Activated CD8-positive, alpha-beta memory T cell treated with anti-CD3 and anti-CD28 coated beads for 4 hours (primary cell): Measurements from ENCODE around the gene DPYD.

Experiments
- DNase-seq, 2 donors: peaks; one replicate each; pipeline ENCODE4 v3.0.0-alpha.2; 2020; ENCODE audit warnings: low read depth in 2 of 2

The DPYD gene

DNA sequence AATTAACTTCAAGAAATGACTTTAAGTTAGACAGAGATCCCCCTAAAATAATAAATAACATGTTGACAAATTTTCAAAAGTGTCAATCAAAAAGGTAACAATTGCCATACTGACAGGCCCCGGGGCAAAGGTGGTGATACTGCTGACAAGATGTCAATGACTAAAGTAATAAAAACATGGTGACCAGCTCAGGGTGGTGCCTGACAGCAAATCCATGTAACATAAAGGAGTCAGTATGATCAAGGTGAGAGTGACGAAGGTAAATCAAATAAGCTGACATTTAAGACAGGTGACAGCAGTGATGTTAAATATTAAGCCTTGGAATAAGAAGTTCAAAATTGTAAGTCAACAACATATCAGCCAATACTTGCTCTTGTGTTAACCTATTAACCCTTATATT, 387.5 kb downstream of the DPYD start:
- DNase-seq = no peak

GRCh38 chr1:97529600-97529999, 391.2 kb downstream of the DPYD start:
- no peak for DNase-seq

GRCh38 chr1:97524211-97524610, 396.6 kb downstream of the DPYD start:
- no peak for DNase-seq

- DNase-seq = no peak
Measured at GRCh38 chr1:97516588-97516987, 404.2 kb downstream of the DPYD start.

DNA sequence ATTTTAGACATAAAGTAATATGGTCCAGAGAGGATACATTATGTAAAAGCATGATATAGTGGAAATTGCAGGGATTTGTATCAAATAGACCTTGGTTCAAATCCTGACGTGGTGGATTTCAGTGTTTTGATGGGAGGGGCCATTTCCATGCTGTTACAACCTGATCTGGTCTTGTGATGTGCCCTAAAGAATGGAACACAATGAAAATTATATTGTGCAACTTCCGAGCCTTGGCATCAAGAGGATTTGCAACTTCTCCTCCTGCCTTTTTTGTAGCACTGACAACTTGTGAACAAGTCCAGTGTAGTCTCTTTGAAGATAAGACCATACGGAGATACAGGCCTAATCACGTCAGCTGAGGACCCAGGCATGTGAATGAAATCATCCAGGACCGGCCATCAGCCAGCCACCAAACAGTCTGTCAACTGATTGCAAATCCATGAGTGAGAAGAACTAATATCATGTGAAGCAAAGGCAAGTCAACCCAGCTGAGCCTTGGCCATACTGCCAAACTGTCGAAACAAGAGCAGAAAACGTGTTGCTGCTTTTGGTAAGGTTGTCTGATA, 412.1 kb downstream of the DPYD start:
- no peak for DNase-seq

- DNase-seq = no peak
Measured at GRCh38 chr1:97507863-97508262, 413.0 kb downstream of the DPYD start.

DNA sequence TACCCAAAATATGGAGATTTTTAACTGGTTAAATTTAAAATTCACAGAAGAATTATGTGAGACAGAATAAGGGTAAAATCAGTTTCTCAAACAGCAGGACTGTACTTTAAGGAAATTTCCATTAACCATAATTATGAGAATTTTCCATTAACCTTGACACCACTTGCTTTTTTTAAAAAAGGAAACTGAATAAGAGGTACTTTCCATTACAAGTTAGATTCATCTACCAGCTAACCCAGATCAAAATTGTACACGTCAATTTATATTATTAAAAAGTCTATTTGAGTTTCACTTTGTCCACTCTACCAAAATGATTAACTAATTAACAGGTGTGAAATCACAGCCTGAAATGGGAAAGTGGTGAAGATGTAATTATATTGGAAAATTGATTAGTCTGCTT, 414.5 kb downstream of the DPYD start:
- no peak for DNase-seq

- DNase-seq = no peak
Measured at GRCh38 chr1:97505816-97506215, 415.0 kb downstream of the DPYD start.

DNA sequence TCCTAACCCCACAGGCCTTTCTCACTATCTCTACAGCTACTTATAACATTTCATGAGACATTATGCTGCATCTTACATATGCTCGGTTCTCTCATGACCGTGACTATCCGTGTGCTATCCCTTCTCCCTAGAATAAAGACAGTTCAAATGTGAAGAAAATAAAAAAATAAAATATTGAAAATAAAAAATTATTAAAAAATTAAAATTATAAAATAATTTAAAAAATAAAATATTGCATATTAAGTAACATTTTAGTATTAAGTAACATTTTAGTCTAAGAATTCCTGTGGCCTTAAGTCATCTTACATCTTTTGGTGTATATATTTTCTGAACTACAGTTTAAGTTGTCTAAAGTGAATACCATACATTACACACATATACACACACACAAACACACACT, 415.5 kb downstream of the DPYD start:
- DNase-seq = no peak

DNA sequence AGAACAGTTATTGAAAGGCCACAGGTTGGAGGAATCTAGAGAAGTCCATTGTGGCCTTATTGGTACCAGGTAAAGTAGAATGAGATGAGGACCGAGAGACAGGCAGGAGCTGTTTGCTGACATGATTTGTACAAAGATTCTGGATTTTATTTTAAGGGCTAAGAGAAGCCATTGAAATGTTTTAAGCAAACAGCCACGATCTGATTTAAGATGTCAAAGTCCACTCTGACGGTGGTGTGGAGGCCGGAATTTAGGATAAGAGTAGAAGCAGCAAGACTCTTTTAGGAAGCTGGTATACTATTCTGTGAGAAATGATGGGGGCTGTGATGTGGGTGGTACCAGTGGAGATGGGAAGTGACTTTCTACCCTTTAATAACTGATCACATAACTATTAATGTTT, 418.5 kb downstream of the DPYD start:
- DNase-seq = no peak

GRCh38 chr1:97501628-97502027, 419.2 kb downstream of the DPYD start:
- no peak for DNase-seq

DNA sequence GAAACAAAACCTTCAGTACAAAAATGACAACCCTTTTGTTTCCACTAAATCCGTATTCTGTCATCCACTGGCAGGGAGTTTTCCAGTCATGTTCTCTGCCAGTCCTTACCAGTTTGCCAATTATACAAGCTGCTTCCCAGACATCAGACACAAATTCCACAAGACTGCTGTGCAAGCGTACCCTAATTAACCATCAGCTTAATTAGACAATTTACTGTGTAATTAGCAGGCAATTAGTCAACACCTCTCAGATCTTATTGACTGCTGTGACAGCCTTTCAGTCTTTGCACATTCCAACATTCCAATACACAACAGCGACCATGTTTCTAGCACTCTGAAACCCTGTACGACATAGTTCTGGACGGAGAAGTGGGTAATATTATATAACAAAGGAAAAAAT, 420.1 kb downstream of the DPYD start:
- no peak for DNase-seq

GRCh38 chr1:97499667-97500066, 421.2 kb downstream of the DPYD start:
- no peak for DNase-seq

DNA sequence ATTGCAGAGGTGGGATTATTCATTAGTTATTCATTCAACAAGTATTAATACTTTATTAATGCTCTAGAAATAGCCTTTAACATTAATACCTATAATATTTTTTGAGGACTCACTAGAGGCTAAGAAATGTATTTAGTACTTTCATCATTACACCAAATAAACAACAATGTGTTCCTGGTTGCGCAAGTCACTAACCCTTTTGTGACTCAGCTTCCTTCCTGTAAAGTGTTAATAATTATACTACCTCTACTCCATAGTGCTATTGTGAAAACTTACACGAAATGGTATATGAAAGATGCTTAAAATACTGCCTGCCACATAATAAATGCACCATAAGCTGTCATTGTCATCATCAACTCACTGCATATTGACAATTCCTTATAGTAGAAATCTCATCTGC, 431.0 kb downstream of the DPYD start:
- DNase-seq = no peak

DNA sequence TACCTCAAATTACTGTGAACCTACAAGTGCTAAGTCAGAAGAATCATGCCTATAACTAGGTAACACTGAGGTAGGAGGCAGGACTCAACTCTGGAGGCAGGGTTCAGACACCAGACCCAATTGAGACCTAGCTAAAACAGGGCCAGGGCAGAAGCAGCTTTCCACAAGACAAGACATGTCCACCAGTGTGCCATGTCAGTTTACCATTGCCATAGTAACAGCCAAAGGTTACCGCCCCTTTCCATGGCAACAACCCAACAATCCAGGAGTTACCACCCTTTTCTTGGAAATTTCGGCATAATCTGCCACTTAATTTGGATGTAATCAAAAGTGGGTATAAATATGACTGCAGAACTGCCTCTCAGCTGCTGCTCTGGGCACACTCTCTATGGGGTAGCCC, 432.3 kb downstream of the DPYD start:
- DNase-seq = no peak

- DNase-seq = no peak
Measured at GRCh38 chr1:97482022-97482421, 438.8 kb downstream of the DPYD start.

DNA sequence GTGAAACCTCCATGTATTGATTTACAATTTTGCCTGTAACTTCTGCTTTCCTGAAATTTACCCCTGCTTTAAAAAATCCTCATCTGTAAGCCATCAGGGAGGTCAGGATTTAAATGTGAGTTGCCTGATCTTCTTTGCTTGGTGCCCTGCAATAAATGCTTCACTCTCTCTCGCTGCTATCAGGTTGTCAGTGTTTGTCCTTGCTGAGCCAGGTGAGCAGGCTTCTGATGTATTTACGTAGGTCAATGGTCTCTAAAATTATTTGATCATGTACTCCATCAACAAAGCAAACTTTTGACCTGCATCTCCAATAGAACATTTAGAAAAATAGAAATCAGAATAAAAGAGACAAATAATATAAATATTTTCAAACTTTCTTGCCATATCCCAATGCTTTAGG, 453.4 kb downstream of the DPYD start:
- DNase-seq = no peak

GRCh38 chr1:97464305-97464704, 456.5 kb downstream of the DPYD start:
- no peak for DNase-seq

GRCh38 chr1:97461782-97462181, 459.1 kb downstream of the DPYD start:
- DNase-seq = no peak

GRCh38 chr1:97457446-97458089, 463.3 kb downstream of the DPYD start:
- DNase-seq = no peak

DNA sequence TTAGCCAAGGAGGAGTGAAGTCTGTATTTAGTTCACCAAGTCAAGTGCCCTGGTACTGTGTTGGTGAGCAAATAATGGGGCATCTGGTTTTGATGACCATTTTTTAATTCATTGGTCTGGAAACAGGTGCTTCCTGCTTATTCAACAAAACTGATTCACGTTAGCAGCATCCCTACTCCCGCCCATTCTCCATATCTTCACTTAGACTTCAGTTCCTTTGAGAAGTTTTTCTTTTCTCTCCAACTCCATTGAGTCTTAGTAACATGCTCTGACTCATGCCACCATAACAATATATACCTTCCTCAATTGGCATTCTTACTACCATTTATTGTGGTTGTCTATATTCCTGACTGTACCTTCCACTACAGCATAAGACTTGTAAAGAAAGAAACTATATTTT, 468.9 kb downstream of the DPYD start:
- no peak for DNase-seq

DNA sequence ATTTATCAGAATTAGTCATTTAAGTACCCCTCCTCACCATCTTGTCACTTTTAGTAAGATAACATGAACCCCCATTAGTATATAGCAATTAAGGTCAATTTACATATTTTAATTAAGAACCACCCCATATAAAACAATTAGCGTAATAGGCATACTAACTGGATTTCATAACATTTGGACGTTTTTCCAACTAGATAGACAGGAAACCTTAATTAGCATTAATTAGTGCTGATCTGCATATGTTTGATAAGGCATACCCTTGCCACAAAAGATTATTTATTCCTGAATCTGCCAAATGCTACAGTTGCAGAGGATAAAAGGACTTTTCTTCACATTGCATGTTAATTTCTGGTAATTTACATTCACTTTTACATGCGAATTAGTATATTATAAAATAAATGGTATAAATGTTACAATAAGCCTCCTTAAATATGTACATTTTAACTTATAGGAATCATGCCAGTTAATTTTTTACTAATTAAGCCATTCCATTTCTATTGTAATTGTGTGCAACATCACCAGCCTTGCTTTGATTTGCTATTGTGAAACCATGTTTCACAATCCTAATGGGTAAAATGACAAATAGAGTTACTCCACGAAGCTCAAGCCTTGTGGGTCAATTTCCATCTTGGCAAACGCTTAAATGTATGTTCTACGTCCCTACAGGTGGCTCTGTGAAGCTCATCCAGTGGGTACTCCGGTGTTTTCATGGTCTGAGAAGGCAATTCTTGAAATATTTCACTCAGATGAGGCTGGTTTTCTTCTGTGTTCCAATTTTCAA, 469.6 kb downstream of the DPYD start:
- no peak for DNase-seq

DNA sequence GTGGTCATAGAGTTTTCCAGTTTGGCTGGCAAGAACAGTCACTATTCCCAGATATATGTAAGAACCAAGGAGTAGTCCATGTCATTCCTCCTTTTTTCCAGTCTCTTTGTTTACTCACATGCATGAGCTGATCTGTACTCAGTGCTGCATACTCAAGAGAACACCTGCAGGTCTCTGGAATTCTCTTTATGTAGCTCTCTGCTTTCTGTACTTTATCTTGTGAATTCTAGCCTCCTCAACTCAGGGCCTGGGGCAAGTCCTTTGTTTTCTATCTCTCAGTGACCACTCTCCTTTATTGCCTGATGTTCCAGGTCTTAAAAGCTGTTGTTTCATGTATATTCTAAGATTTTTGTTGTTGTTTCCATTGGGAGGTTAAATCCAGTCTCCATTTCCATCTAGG, 478.9 kb downstream of the DPYD start:
- DNase-seq = no peak
